Thoracic aorta (tissue), 2 donors: Measurements from ENCODE around the gene ATP5MC2. TPM values are rescaled to one million over a fixed set of nuclear protein-coding genes. Genes with fewer than 3 reads are reported as not detected.
A peak's percentile ranks its signal among the peaks of the same experiment; 100 is the strongest.

Experiments
- ATAC-seq: fragments of 150-250 bp; one replicate; pipeline ENCODE4 v1.8.0; 2017; ENCODE audit warnings: low read depth; ENCODE audit not compliant: insufficient number of reproducible peaks, low FRiP score
- DNase-seq: peaks from one replicate; pipeline ENCODE4 v3.0.0-alpha.2; 2020; ENCODE audit warnings: low spot score
- H3K27ac ChIP-seq, 2 donors: fragments of 200-600 bp; sonication (generic); 1 replicate in 1 of 2; 2 replicates in 1 of 2; pipeline ENCODE4 v1.5.1; 2016; ENCODE audit warnings: mild to moderate bottlenecking in 2 of 2, moderate library complexity in 2 of 2
- H3K27me3 ChIP-seq: fragments of 200-600 bp; sonication (generic); replicated peaks from 2 replicates; pipeline ENCODE4 v1.6.0; 2016; ENCODE audit warnings: mild to moderate bottlenecking; ENCODE audit not compliant: insufficient read depth
- H3K36me3 ChIP-seq: fragments of 200-600 bp; sonication (generic); one replicate; pipeline ENCODE4 v1.5.1; 2016
- H3K4me1 ChIP-seq, 2 donors: fragments of 200-600 bp; sonication (generic); 1 replicate in 1 of 2; 2 replicates in 1 of 2; pipeline versions ENCODE4 v1.5.1 to v1.6.0; 2016; ENCODE audit warnings: low read depth in 2 of 2, mild to moderate bottlenecking in 1 of 2; ENCODE audit not compliant: control insufficient read depth in 1 of 2
- H3K4me3 ChIP-seq: fragments of 200-600 bp; sonication (generic); 2 replicates; pipeline ENCODE4 v1.5.1; 2016; ENCODE audit warnings: mild to moderate bottlenecking
- H3K9me3 ChIP-seq: fragments of 200-600 bp; sonication (generic); 2 replicates; pipeline ENCODE4 v1.5.1; 2016
- CTCF ChIP-seq: fragments of 200-600 bp; sonication (generic); IDR thresholded peaks from one replicate; pipeline ENCODE4 v1.5.1; 2019; ENCODE audit warnings: antibody characterized with exemption
- total RNA-seq, 2 donors: library from RNA; depleted of rRNA; stranded (reverse); fragments of >200 nt; gene quantifications; one replicate each; pipeline versions ENCODE4 v1.1.0 to v1.2.3, GENCODE V29; 2016

The ATP5MC2 gene
- total RNA-seq, 2 donors from 2014 or later, result 168 to 175 TPM

- Histone ChIP-seq H3K27me3 (no peaks in the 10 kb centered on the region), H3K27ac (peak overlapping the region; percentile 77 to 94), H3K9me3 (no peaks in the 10 kb centered on the region), H3K36me3 (peaks cover 21% of the 10 kb centered on the region), H3K4me1 (peaks cover 10 to 52% of the 10 kb centered on the region in 2 donors), H3K4me3 (peak overlapping the region; percentile 84)
- TF ChIP-seq CTCF, result no peak
- ATAC-seq (no peak), DNase-seq (no peak)
These were observed 744 bp downstream of the ATP5MC2 start for GRCh38 chr12:53674977-53675700.

GRCh38 chr12:53670971-53671370 is 4.9 kb downstream of the ATP5MC2 start:
- DNase-seq (no peak), ATAC-seq (no peak)
- Histone ChIP-seq H3K9me3 (no peaks in the 10 kb centered on the region), H3K36me3 (peaks cover 46% of the 10 kb centered on the region), H3K27me3 (no peaks in the 10 kb centered on the region), H3K27ac (no peak overlapping the region), H3K4me1 (peaks cover 8 to 29% of the 10 kb centered on the region in 2 donors), H3K4me3 (no peak overlapping the region)
- no peak for TF ChIP-seq CTCF

GRCh38 chr12:53670308-53670707 is 5.6 kb downstream of the ATP5MC2 start:
- Histone ChIP-seq H3K27ac (no peak overlapping the region), H3K36me3 (peaks cover 51% of the 10 kb centered on the region), H3K4me3 (no peak overlapping the region), H3K4me1 (peaks cover 8 to 26% of the 10 kb centered on the region in 2 donors), H3K27me3 (no peaks in the 10 kb centered on the region), H3K9me3 (no peaks in the 10 kb centered on the region)
- ATAC-seq (no peak), DNase-seq (no peak)
- no peak for TF ChIP-seq CTCF

GRCh38 chr12:53667080-53667479 is 8.8 kb downstream of the ATP5MC2 start:
- no peak overlapping the region for H3K4me3 ChIP-seq
- peaks cover 58% of the 10 kb centered on the region for H3K36me3 ChIP-seq
- H3K9me3 ChIP-seq, result no peaks in the 10 kb centered on the region
- no peak for TF ChIP-seq CTCF
- H3K4me1 ChIP-seq, result peaks cover 4 to 17% of the 10 kb centered on the region in 2 donors
- ATAC-seq, result no peak
- no peak overlapping the region for H3K27ac ChIP-seq
- no peaks in the 10 kb centered on the region for H3K27me3 ChIP-seq
- no peak for DNase-seq

GRCh38 chr12:53664936-53665335 is 10.9 kb downstream of the ATP5MC2 start:
- H3K27me3 ChIP-seq, result no peaks in the 10 kb centered on the region
- no peaks in the 10 kb centered on the region for H3K9me3 ChIP-seq
- H3K4me3 ChIP-seq, result no peak overlapping the region
- peak overlapping the region in 1 of 2 donors; percentile 18 for H3K27ac ChIP-seq
- TF ChIP-seq CTCF, result no peak
- DNase-seq, result no peak
- ATAC-seq, result no peak
- peaks cover 12 to 22% of the 10 kb centered on the region in 2 donors for H3K4me1 ChIP-seq
- peaks cover 42% of the 10 kb centered on the region for H3K36me3 ChIP-seq
